Testis (tissue), 2 donors: ENCODE results near the gene FHIT.

Experiments used
- CTCF ChIP-seq, 3 experiments: fragments of 450-650 bp in 2 of 3; fragments of 200-600 bp in 1 of 3; sonication (generic) in 1 of 3; IDR thresholded peaks; one replicate each; pipeline ENCODE4 v1.5.1; 2016 to 2019; ENCODE audit warnings: antibody characterized with exemption in 3 of 3, mild to moderate bottlenecking in 2 of 3, moderate library complexity in 1 of 3
- POLR2A ChIP-seq: fragments of 450-650 bp; IDR thresholded peaks from one replicate; pipeline ENCODE4 v1.6.1; 2017; ENCODE audit warnings: antibody characterized with exemption, mild to moderate bottlenecking, moderate library complexity

GRCh38 chr3:59699648-59700320 is 1551.5 kb downstream of the FHIT start:
- TF ChIP-seq CTCF (IDR thresholded peaks at IDR 0.05) (no peak), POLR2A (no peak)
